ENCODE data around the gene TBC1D22A.
"Not testable (repeated sequence)": the region's sequence is repeated elsewhere in the genome, so short reads cannot be mapped to it uniquely, and the experiment has no call there.

Gene TBC1D22A

DNA sequence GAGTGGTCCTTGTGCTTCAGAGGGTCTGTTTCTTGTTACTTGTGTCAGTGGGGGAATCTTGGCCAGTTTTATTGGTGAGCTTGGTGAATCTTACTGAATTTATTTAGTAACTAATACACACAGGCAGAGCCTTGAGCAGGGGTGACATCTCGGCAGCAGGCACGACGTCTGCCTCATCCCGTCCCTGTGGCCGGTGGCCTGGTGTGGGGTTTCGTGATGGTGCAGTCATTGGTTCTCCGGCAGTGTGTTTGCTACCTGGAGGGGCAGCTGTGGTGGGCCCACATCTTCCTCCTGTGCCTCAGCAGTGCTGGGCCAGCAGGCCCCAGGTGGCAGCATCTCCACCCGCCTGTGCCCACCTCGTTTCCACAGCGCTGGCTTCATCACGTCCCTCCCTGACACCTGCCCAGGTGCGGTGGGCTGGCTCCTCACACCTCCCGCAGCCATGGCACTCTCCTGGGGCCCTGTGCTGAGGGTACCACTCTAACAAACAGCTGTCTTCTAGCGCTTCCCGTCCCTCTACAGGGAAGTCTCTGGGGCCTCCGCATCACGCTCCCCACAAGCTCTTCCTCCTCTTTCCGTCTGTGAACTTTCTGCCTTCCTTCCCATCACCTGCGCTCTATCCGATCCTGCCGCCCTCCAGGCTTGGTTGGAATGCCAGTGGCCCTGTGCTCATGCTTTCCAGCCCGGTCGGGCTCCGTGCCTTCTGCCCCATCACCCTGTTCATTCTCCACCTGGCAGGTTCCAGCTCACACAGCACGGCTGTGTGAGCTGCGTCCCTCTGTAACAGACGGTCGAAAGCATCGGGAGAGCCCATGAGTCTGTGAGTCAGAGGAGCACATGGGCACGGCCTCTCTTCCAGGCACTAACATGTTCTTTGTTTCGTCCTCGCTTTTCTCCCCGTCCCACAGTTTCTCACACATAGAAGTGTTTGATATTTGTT, 203.4 kb downstream of the TBC1D22A start:
- no peak for DNase-seq

GRCh38 chr22:46966495-46966845, 204.0 kb downstream of the TBC1D22A start:
- no peak for DNase-seq

- no peak for DNase-seq
Observed at GRCh38 chr22:46966846-46967245, 204.4 kb downstream of the TBC1D22A start.

DNA sequence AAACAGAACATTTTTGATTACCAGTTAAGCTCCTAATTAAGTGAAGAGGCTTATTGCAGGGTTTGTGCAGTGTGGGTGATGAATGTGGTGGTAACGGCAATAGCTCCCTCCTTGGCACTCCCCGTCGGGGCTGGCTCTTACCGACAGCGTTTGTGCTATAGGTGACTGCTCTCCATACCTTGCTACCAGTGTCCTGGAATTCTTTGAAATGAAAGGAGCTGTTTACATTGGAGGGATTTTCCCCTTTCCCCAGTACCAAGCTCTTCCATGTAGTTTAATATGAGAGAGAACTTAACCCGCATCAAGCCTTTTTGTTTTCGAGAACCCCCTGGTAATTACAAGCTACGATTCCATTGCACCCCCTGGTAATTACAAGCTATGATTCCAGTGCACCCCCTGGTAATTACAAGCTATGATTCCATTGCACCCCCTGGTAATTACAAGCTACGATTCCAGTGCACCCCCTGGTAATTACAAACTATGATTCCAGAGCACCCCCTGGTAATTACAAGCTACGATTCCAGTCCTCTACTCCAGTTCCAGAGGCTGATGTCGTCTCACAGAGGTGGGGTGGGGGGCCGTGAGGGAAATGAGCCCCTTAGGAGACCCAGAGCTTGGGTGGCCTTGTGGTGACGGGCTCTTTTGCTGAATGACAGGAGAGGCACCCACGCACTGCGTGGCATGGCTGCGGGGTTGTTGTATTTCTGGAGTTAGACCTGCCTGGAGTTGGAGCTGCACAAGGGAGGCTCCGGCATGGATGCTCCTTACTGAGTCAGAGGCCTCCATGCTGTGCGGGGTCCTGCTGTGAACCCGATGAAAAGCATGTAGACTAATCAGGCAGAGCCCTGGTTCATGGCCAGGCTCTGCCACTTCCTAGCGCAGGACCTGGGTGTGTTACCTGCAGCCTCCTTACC, 205.3 kb downstream of the TBC1D22A start:
- DNase-seq = no peak

DNA sequence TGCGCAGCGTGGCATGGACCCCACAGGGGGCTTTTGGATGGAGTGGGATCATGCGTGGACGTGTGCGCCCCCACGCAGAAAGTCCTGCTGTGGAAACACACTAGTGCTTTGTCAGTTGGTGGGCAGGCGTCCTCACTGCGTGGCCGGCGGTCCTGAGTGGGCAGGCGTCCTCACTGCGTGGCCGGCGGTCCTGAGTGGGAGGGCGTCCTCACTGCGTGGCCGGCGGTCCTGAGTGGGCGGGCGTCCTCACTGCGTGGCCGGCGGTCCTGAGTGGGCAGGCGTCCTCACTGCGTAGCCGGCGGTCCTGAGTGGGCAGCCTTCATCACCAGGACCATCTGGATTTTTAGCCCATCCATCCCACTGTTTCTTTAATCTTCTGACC, 205.9 kb downstream of the TBC1D22A start:
- no peak for DNase-seq

- no peak for DNase-seq
Observed at GRCh38 chr22:46968848-46969247, 206.4 kb downstream of the TBC1D22A start.

DNA sequence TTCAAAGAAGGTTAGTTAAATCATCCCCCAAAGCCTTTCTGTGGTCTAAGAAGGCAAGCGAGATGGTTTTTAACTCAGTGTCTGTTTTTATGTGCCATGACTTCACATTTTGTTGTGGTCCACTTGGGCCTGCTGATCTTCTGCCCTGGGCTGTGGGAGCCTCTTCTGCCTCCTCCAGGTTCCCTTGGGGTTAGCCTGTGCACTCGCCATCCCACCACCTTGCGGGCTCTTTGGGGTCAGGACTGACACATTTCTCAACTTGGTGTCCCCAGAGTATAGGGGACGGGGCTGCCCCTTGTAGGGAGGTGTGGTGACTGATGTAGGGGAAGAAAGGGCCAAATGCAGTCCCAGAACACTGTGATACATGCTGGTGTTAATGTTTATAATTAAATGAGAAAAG, 207.0 kb downstream of the TBC1D22A start:
- DNase-seq = no peak

DNA sequence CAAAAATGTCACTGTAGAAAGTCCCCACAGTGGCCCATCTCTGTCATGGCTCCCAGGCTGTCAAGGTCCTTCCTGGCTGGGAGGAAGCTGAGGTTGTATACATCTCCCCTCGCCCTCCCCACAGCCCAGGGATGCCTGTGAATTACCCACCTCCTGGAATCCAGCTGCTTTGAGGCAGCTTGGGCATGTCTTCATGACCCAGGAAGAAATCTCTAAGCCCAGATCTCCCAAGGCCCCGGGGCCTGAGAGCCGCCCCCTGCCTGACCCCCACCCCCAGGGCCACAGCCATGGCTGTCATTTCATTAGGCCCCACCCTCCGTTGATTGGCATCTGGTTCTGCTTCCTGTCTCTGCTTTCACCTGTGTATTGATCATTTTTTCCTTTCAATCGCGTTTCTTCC, 207.5 kb downstream of the TBC1D22A start:
- DNase-seq = no peak

- no peak for DNase-seq
Observed at GRCh38 chr22:46970411-46971098, 208.1 kb downstream of the TBC1D22A start.

GRCh38 chr22:46971099-46971763, 208.8 kb downstream of the TBC1D22A start:
- DNase-seq = no peak

DNA sequence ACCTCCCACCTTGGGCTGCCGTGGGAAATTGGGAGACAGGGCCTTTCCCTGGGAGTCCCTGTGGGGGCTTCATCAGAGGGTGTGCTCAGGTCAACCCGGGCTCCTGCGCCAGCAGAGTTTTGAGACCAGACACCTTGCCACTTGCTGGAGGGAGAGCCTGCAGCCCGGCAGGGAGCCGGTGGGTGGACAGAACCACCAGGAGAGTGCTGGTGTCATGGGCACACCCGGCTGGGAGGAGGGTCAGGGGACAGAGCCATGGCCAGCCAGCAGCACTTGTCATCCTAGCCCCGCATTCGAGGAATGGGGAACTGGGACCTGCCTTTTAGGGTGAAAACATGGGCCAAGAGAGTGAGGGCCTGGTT, 209.3 kb downstream of the TBC1D22A start:
- no peak for DNase-seq

DNA sequence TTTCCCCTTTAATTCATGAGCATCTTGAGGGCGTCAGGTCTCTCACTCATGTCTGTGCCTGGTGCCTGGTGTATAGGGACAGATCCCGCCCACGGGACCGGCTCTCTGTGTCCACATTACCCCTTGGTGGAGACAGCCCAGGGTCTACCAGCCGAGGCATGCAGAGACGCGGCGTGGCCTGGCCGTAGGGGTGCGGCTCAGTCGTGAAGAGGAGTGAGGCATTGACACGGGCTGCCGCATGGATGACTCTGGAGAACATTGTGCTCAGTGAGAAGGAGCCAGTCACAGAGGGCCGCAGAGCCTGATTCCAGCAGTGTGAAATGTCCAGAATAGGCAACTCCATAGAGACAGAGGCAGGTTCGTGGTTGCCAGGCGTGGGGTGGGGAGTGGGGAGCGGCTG, 209.8 kb downstream of the TBC1D22A start:
- DNase-seq = no peak

DNA sequence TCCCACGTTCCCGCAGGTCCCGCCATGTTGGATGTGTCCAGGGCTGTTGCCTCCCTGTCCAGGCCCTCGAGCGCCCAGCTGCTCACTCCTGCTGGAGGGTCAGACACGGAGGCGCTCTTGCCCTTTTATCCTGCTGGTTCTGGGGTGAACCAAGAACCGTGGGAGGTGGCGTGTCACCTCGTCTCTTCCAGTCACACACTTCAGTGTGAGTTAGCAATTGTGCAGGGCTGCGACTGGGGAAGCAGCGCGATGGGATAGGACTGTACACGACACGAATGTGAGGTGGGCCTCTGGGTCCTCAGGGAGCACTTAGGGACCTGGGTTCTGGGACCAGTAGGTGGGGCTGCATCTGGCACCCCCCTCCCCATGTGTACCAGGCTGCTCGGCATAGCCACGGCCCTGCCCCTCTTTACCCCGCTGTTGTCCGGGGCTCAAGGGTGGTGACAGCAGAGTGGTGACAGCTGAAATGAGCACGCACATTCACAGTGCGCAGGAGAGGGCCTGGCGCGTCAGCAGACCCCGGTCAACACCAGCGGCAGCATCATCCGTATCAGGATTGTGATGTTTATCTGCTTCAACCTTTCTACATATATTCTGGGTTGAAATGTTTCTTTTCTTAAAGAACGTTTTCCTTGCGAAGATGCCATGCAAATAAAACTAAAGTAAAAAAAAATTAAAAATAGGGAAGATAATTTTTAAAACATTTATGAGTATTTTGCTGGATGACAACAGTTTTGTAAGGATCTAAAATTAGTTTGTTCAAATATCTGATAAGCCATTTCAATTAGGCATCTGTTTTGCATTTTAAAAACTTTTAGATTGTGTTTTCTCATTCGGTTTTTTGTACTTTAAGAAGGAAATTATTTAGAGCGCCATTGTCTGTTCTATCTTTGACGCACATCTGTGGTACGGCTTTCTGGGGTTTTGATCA, 210.7 kb downstream of the TBC1D22A start:
- no peak for DNase-seq

DNA sequence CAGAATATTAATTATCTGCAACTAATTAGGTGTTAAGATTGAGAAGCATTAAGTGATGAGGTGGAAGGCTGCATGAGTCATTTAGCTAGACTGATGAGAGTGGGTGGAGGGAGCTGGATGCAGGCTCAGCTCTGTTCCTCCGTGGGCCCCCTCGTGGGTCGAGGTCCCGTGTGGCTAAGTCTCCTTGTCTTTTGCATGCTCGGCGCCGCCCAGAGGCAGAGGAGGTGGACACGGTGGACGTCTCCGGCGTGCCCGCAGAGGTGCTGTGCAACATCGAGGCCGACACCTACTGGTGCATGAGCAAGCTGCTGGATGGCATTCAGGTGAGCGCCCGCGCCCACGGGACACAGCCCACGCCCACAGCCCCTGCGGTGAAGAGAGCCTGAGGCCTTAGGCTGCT, 211.6 kb downstream of the TBC1D22A start:
- no peak for DNase-seq

- DNase-seq = no peak
Observed at GRCh38 chr22:46974631-46975585, 212.5 kb downstream of the TBC1D22A start.

GRCh38 chr22:46976143-46976542, 213.7 kb downstream of the TBC1D22A start:
- DNase-seq = no peak

DNA sequence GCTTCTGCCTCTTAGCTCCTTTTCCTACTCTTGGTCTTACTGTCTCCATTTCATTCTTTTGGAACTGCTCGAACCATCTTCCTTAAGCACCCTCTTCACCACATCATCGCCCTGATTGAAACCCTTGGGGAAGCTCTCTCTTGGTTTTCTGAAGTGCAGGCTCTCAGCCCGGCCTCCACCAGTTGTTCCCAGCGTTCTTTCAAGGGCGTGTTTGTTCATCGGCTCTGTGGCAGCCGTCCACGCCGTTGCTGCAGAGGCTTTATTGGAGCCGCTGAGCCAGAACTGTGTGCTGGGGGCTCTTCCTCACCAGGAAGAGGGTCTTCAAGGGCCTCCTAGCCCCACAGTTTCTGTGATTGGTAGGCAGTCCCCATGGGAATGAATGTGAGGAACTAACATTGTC, 214.1 kb downstream of the TBC1D22A start:
- DNase-seq = no peak

- no peak for DNase-seq
Observed at GRCh38 chr22:46977656-46978343, 215.3 kb downstream of the TBC1D22A start.

DNA sequence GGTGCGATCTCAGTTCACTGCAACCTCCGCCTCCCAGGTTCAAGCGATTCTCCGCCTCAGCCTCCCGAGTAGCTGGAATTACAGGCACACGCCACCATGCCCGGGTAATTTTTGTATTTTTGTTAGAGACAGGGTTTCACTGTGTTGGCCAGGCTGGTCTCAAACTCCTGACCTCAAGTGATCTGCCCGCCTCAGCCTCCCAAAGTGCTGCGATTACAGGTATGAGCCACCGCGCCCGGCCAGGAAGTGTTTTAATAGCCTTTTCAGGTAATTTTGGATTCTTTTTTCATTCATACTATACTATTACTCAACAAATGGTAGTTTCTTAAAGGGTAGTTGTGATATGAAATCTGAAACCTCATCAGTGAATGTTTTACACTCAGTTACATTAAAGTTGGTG, 216.2 kb downstream of the TBC1D22A start:
- DNase-seq = not testable (repeated sequence)

- no peak for DNase-seq
Observed at GRCh38 chr22:46979506-46979905, 217.1 kb downstream of the TBC1D22A start.

Data from activated CD4-positive, alpha-beta T cell treated with anti-CD3 and anti-CD28 coated beads for 1 hour (primary cell).